ENCODE data around the gene ADORA1.

ADORA1 gene

DNA sequence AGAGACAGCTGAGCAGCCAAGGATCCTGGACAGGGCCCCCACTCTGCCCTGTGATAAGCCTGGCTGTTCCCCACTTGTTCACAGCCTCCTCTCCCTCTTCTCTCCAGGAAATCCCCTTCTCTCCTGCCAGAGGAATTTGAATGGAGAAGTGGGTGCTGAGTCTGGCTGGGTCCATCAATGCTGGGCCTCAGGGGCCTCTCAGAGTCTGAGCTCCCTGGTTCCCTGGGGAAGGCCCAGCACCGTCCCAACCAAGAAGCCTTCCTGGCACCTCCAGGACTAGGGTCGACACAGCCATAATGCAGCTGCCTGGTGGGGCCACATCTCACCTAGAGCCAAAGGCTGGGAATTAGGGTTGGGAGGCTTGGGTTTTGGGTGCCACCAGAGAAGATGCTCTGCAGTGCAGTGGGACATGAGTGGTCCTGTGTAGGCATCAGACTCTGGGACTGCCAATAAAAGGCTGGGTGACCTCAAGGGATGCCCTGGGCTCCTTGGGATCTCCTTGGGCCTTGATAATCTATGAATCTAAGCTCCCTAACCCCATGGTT lies 45.6 kb downstream of the ADORA1 start:
- DNase-seq (ENCODE audit: low read depth in 2 of 2), result no peak

DNA sequence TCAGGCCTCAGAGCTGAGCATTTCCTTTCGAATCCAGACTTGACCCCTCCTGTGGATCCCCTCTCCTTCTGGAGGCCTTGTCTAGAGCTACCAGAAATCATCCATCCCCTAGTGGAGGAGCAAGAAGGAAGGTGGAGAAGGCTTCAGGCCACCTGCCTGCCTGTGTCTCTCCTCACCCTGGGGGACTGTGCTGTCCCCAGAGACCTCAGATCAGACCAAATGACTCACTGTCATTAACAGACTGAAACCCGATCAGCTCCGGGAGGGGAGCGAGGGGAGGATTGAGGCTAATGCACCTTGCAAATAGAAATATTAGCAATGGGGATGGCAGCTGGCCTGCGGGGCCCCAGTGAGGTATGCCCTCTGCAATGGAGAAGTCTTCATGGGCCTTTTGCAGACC lies 46.0 kb downstream of the ADORA1 start:
- DNase-seq (ENCODE audit: low read depth in 2 of 2), result no peak

DNA sequence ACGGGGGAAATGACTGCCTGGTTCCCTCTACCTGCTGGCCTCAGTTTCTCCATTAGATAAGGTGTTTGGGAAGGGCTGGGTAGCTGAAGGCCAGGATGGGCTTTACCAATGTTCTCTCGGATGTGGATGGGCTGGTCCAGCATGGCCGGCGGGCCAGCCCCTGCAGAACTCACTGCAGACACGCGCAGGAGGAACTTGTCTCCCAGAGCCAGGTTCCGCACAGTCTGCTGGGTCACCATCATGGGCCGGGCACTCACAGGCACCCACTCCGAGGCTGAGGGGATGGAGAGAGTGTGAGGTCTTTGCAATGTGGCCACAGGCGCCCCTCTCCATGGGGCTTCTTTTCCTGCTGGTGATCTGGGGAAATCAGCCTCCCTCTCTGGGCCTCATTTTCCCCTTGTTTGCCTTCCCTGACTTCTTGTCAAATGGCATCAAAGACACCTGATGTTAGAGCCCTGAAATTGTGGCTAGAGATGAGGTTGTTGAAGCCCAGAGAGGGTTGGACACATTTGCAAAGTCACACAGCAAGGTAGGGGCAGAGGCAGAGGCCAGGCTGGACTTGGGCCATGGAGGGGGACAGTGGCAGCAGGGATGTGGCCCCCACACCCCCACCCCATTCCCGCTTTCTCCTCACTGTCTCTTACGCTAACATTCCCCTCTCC lies 46.9 kb downstream of the ADORA1 start:
- no peak for DNase-seq (ENCODE audit: low read depth in 2 of 2)

DNA sequence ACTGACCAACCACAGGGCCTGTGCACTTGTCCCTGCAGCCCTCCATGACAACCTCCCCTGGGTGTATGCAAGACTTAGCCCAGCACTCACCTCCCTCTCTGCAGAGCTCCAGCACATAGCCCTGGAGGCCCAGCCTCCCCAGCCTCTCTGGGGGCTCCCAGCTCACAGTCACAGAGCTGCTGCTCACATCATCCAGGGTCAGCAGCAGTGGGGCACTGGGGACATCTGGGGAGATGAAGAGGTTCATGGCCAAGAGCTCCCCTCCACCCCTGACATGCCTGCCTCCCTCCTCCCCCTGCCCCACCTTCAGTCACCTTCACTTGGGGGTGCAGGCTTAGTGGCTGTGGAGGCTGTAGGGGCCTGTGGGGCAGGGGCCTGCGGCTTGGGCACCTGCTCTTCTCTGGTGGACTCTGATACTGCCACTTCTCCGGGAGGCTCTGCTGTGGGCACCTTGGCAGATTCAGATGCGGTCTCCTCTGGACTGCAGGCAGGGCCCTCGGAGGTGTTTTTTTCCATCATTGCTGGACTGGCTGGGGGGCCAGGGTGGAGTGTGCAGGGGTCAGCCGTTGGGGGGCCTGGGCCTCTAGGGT lies 47.8 kb downstream of the ADORA1 start, which contains the start of gene MYBPH:
Gene MYBPH, minus strand, starts transcription at position 590 of the 590 bp plus-strand sequence. Its CDS starts 71 bp downstream, at position 519.
- DNase-seq (ENCODE audit: low read depth in 2 of 2), result no peak

DNA sequence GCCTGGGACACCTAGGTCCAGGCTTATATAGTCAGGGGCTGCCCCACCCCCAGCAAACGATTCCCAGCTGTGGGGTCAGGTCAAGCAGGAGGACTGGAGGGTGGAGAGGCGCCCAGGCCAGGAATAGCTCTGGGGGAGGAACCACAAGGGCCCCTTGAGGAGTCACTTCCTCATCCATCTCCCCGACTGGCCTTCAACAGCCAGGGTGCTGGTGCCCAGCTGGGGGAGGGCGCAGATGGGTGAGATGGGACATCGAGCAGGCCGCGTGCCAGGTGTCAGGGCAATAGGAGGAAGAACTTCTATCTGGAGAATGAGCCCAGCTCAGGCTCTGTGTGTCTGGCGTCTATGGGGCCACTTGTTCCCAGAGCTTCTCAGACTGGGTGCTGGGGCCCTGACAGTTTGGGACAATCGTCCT lies 48.3 kb downstream of the ADORA1 start:
- no peak for DNase-seq (ENCODE audit: low read depth in 2 of 2)

DNA sequence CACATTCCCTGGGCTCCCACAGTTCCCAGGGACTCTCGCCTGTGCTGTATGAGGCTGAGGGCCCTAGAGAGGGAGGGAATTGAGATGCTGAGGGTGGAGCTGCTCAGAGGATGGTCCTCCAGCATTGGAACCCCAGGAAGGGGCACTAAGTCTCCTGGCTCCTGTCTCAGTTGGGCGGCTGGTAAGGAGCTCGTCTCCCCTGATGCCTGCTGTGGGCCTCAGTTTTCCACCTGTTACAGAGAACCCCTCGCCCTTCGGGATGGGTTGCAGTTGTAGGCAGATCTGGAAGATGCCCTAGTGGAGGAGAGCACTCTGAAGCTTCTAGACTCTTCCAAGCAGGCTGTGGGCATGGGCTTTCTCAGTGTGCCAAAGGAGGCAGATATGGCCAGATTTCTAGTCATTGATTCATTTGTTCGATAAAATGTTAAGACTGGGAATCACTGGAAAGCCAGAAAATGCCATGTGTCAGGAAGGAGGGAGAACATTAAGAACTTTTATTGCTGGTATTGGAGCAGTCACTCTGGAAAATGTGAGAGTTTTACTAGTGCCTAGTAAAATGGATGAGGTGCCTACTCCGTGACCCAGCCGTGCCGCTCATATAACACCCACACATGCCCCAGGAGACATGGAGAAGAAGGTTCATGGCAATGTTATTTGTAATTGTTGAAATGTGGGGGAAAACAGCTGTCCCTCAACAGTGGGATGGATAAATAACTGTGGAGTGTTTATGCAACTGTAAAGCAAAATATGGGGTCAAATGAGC lies 48.9 kb downstream of the ADORA1 start:
- DNase-seq (ENCODE audit: low read depth in 2 of 2), result no peak

DNA sequence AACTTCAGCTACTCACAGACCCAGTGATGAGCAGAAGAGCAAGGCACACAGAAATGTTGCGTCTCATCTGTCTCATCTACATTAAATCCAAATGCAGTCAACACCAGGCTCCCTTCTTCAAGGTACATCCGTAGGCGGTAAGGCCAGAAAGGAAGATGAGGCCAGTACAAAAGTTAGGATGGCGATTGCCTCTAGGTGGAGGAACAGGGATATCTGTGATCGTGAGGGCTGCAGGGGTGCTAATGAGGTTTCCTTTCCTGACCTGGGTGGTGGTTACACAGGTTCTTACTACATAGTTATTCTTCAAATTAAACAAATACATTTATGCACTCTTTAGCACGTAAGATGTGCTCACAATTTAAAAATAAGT lies 49.5 kb downstream of the ADORA1 start:
- DNase-seq (ENCODE audit: low read depth in 2 of 2), result no peak

DNA sequence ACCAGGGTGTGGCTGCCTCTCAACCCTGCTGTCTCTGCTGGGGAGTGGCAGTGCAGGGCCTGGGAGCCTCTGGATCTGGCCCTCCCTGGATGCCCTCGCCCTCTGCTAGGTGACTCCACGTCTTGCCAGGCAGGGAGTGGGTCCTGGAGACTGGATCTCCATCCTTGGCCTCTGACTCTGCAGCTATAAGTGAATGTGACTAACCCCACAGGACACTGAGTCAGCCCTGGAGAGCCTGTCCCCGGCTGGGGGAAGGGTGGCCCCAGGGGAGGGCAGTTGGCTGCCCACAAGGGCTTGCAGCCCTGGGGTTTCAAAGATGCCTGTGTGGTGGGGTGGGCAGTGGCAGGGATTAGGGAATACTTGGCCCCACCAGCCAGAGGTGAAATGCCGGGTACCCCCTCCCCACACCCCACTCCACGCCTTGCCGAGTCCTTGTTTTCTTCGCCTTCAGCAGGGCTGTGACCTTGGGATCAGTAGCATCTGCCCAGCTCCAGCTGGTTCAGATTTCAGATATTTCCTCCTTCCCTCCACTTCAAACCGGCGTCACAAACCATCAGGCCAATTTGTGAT lies 50.0 kb downstream of the ADORA1 start:
- DNase-seq (ENCODE audit: low read depth in 2 of 2), result no peak

DNA sequence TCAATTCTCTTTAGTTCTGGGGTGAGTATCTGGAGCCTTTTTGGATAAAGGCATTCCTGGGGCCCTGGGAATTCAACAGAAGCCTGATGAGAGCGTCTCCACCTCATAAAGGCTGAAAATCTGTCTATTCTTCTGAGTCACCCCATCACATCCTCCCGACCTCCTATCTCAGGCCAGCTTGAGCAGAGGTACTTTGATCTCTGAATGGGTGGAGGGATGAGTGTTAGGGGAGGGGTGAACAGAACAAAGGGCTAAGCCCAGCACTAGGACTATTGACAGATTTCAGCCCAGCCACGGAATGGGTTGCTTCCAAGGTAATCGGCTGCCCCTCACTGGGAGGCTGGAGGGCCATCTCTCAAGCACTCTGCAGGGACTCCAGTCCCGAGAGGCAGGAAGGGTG lies 50.6 kb downstream of the ADORA1 start:
- no peak for DNase-seq (ENCODE audit: low read depth in 2 of 2)

DNA sequence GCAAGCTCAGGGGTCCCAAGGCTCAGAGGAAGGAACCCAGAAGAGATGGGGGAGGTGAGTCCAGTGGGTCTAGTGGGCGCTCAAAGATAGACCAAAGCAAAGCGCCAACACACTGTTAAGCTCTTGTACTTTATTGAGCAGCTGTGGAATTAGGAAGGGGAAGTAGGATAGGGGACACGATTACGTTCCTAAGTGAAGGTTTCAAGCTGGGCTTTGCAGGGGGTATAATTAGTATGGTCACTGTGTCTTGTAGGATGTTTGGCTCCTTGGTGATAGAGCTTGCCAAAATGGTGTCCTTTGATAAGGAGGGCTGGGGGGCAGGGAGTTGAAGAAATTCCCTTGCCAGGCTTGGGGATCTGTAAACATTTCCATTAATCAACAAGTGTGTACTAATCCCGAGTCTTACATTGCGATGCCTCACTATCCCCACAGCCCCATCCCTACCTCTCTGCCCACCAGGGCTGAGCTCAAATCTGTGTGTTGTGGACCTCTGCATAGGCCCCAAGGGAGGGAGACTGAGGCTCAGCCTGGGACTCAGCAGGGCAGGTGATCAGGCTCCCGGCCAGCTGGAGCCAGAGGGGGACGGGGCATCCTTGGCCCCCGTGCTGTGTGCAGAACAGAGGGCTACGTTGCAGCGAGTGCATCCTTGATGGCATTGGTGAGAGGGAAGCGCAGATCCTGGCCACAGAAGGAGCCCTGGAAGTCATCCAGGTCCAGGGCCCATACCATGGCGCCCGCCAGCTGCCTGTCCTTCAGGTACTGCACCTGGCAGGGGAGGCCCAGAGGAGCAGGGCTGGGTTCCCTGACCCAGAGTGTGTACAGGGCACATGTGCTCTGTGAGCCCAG lies 51.5 kb downstream of the ADORA1 start:
- DNase-seq (ENCODE audit: low read depth in 2 of 2), result no peak

DNA sequence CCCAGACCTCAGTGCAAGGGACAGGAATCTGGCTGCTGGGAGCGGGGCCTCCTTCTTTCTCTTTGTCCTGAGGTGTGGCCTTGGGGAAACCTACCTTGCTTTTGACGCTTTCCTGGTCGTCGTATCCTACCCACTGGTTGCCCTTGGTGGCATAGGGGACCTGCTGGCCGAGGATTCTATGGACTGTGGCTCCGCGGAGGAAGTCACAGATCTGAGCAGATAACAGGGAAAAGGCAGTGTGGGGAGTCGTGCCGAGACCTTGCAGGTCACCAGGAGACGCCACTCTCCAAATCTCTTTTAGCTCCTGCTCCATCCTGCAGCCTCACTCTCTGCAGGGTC lies 52.1 kb downstream of the ADORA1 start:
- DNase-seq (ENCODE audit: low read depth in 2 of 2), result no peak

DNA sequence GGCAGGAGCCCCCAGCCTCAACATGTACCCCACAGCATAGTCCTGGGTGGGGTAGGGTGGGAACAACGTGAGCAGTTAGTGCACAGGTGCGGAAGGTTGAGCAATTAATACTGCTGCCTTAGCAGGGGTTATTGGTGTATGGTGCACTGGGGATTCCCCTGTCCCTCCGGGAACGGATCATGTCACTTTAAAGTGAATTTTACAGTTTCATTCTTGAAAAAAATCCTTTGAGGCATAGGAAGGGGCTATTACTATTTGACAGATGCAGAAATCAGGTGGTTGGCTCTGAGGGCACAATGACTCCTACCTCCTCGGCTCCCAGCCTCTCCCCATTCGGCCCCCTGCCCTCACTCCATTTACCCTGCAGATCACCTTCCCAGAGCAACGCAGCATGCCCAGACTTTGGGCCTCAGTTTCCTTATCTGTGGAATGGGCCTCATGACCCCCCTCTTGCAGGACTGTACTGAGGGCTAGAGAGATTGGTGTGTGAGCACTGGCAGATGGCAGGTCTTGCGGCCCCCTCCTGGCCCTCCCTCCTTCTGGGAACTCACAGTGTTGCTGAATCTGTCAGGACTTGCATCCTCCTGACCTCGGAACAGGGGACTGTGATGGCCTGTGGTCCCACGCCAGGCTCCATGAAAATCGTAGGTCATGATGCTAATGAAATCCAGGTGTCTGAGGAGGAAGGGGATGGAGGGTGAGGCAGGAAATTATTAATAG lies 53.2 kb downstream of the ADORA1 start:
- no peak for DNase-seq (ENCODE audit: low read depth in 2 of 2)

DNA sequence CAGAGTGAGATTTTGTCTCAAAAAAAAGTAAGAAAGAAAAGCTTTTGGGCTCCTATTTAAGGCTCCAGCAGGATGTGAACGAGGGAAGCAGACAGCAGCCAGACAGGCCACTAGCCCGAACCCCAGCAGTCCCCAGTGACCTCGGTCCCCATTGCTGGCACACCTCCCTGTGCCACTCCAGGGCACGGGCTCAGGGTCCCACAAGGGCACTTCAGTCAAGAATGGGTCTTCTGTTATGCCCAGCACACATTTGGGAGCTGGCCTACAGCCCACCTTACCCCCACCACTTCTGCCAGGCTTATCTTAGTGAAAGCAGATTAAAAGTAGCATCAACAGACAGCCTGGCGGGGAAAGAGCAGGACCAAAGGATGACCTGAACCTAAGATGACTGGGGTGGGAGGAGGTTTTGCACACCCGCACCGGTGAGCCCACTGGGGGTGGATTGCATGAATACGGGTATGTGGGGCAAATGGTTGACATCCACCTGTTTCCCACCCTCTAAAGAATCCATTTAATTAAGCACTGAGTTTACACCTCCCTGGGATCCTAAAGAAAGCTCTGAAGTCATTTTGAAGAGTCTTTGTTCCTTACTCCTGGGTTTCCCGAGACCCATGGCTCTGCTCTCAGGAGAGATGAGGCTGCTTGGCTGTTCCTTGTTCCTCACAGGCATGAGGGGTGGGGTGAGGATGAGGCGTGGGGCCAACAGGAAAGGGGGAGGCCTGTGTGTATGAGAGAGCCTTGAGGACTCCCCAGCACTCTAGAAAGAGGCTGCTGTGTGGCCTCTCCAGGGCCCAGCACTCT lies 54.3 kb downstream of the ADORA1 start:
- no peak for DNase-seq (ENCODE audit: low read depth in 2 of 2)

DNA sequence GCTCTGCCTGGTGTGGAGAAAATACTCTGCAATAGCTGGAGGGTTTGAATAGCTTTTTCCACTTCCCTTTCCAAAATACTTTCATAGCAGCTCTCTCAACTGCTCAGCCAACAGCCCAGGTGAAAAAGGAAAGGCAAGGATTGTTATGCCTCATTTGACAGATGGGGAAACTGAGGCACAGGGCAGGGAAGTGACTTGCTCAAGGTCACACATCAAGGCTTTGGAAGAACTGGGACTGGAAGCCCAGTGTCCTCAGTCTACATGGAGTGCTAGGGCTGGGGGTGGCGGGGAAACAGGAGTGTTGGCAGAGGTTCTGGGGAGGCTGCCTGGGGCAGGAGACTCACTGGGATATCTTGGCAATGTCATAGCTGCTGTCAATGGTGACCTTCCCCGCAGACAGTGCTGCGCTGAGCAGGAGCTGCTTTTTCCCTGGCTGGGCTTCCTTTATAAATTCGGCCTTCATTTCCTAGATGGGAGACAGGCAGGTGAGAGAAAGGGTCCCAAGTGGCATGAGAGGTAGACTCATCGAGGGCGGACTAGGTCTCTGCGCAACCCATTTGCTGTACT lies 54.9 kb downstream of the ADORA1 start:
- no peak for DNase-seq (ENCODE audit: low read depth in 2 of 2)

DNA sequence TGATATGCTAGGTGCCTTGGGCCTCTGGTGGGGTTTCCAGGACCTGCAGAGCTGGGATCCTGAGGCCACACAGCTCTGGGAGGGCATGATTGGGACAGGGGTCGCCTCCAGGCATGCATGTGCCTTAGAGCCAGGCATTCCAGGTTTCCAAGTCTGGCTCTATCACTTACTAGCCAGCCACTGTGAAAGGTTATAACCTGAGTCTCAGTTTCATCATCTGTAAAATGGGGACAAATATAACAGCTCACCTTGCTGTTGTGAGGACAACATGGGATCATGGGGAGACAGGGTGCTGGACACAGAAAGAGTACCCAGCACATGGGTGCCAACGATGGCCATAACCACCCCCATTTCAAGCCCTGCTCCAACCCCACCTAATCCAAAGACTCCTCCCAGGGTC lies 56.3 kb downstream of the ADORA1 start:
- DNase-seq (ENCODE audit: low read depth in 2 of 2), result no peak

DNA sequence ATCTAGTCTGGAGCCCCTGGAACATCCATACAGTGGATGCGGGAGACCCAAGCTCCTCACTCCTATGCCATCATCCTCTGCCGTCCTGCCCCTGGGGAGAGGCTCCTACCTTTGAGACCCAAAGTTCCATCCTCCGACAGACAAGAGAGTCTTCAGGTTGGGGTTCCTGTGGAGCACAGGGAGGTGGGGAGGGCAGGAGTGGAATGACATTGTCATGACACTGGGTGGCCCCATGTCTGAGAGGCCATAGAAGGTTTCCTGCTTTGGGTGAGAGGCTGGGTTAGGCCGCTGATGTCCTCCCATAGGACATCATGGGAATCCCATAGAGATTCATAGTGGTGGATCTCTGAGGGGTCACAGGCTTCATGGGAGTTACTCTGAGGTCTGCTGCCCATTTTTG lies 56.9 kb downstream of the ADORA1 start:
- DNase-seq (ENCODE audit: low read depth in 2 of 2), result no peak

DNA sequence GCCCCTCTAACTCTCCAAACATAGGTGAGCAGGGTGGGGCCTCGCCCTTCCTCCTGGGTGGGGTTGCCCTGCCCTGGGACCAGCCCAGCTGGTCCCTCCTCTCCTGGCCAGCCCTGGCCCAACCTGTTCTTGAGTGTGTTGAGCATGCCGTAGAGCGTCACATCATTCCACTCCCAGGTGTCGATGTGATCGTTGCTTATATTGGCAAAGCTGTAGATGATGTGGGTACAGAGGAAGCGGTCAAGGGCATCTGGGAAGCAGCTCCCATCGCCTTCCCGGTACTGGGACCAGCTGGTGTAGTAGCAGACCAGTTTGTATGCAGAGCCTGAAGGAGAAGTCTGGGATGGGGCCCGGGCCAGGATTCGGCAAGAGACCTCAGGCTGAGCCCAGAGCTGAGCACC lies 57.5 kb downstream of the ADORA1 start:
- DNase-seq (ENCODE audit: low read depth in 2 of 2), result no peak

DNA sequence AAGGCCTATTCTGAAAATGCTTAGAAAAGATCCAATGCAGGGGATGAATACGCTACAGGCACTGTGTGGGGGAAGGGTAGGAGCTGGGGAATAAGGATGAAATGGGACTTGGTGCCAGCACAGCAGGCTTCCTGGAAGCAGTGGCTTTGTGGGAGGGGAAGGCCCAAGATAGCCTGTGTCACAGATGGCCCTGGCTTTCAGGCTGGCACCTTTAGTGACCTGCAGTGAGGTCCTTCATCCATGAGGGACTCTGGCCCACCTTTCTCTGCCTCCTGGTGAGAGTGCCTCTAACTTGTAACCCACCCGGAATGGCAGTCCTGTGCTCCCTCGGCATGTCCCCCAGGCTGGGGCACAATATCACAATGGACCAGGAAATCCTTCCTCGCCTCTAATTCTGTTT lies 58.1 kb downstream of the ADORA1 start:
- DNase-seq (ENCODE audit: low read depth in 2 of 2), result no peak

DNA sequence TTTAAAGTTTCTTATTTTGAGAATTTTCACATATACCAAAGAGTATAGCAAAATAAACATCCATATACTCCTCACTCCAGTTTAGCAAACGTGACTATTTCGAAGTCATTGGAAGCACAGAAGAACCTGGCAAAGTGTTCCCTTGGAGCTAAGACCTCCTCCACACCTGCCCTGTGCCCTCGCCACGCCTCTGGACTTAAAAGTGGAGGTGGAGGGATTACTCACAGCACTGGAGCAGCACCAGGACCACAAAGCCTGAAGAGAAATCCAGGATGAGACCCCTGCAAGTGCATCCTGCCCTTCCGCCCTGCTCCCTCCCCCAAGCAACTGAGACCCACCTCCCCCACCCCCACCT lies 58.5 kb downstream of the ADORA1 start:
- DNase-seq (ENCODE audit: low read depth in 2 of 2), result no peak
